B cell (primary cell): ENCODE data around the gene TSPAN9. TPM values are rescaled to one million over a fixed set of nuclear protein-coding genes. Genes with fewer than 3 reads are reported as not detected.

Experiments
- ATAC-seq: fragments of 200-7000 bp; cut with Tn5 transposase; one replicate; pipeline ENCODE4 v1.10.0; 2021; ENCODE audit warnings: low read depth, mild to moderate bottlenecking, moderate number of reproducible peaks, moderate library complexity
- CTCF ChIA-PET: fragments of 350-600 bp; sonication (Branson Sonifier 250); formaldehyde crosslinking; loops from one replicate; lab custom pipeline; 2021; ENCODE audit warnings: antibody characterized with exemption, inconsistent platforms; lab: Charles Lee
- POLR2A ChIA-PET: fragments of 350-600 bp; sonication (Branson Sonifier 250); formaldehyde crosslinking; loops from one replicate; lab custom pipeline; 2021; ENCODE audit warnings: antibody characterized with exemption; lab: Charles Lee
- DNase-seq: peaks from one replicate; pipeline ENCODE4 v3.0.0; 2013
- H2AFZ ChIP-seq: 2 replicates; pipeline ENCODE4 v1.6.1; 2012; ENCODE audit warnings: mild to moderate bottlenecking, low read depth, low read length; ENCODE audit not compliant: insufficient read depth, poor library complexity, severe bottlenecking
- H3K27ac ChIP-seq, 2 donors: 1 replicate in 1 of 2; 2 replicates in 1 of 2; pipeline ENCODE4 v1.5.1; 2012 to 2013; ENCODE audit warnings: low read length in 2 of 2, mild to moderate bottlenecking in 2 of 2, moderate library complexity in 1 of 2
- H3K27me3 ChIP-seq, 4 experiments: fragments of 200-600 bp in 1 of 4; sonication (generic) in 1 of 4; replicated peaks in 1 of 4; 1 replicate in 2 of 4; 2 replicates in 2 of 4; pipeline versions ENCODE4 v1.6.1 to v1.7.0; 2013 to 2016; ENCODE audit warnings: low read length in 3 of 4, mild to moderate bottlenecking in 2 of 4, mixed read lengths in 1 of 4, moderate library complexity in 1 of 4; ENCODE audit not compliant: insufficient read depth in 4 of 4, control insufficient read depth in 3 of 4; ENCODE audit errors: control extremely low read depth in 1 of 4
- H3K36me3 ChIP-seq, 2 experiments: replicated peaks in 1 of 2; 1 replicate in 1 of 2; 2 replicates in 1 of 2; pipeline versions ENCODE4 v1.6.1 to v1.7.1; 2013; ENCODE audit warnings: low read length in 1 of 2; ENCODE audit not compliant: insufficient read depth in 2 of 2, control insufficient read depth in 1 of 2; ENCODE audit errors: control extremely low read depth in 1 of 2, extremely low read depth in 1 of 2
- H3K4me1 ChIP-seq, 2 donors: fragments of 200-600 bp in 1 of 2; sonication (generic) in 1 of 2; 1 replicate in 1 of 2; 2 replicates in 1 of 2; pipeline versions ENCODE4 v1.5.1 to v1.6.1; 2013 to 2017; ENCODE audit warnings: low read length in 2 of 2; ENCODE audit not compliant: control insufficient read depth in 2 of 2, insufficient read depth in 2 of 2
- H3K4me2 ChIP-seq: replicated peaks from 2 replicates; pipeline ENCODE3; 2012; ENCODE audit warnings: mild to moderate bottlenecking, low read depth, low read length; ENCODE audit not compliant: poor library complexity, severe bottlenecking
- H3K4me3 ChIP-seq, 5 experiments: fragments of 200-600 bp in 1 of 5; sonication (generic) in 1 of 5; 1 replicate in 3 of 5; 2 replicates in 2 of 5; pipeline versions ENCODE4 v1.5.1 to v1.7.0; 2011 to 2016; ENCODE audit warnings: low read length in 4 of 5, mild to moderate bottlenecking in 4 of 5, low read depth in 2 of 5, control low read depth in 1 of 5, moderate library complexity in 1 of 5; ENCODE audit not compliant: insufficient read depth in 1 of 5; ENCODE audit errors: control extremely low read depth in 1 of 5, extremely low read depth in 1 of 5
- H3K79me2 ChIP-seq: fragments of 200-600 bp; sonication (generic); one replicate; pipeline ENCODE4 v1.6.0; 2016; ENCODE audit warnings: low read length; ENCODE audit not compliant: control insufficient read depth, insufficient read depth
- H3K9ac ChIP-seq: fragments of 200-600 bp; sonication (generic); 2 replicates; pipeline ENCODE4 v1.6.1; 2017; ENCODE audit warnings: mild to moderate bottlenecking, low read length, moderate library complexity
- H3K9me3 ChIP-seq, 3 donors: one replicate each; pipeline versions ENCODE4 v1.6.1 to v1.7.1; 2013; ENCODE audit warnings: low read length in 2 of 3; ENCODE audit not compliant: control insufficient read depth in 2 of 3, insufficient read depth in 1 of 3; ENCODE audit errors: control extremely low read depth in 1 of 3
- H4K20me1 ChIP-seq: 2 replicates; pipeline ENCODE4 v1.6.0; 2012; ENCODE audit warnings: mild to moderate bottlenecking, low read length; ENCODE audit not compliant: insufficient read depth, control insufficient read depth, poor library complexity, severe bottlenecking
- H3K27ac Mint-ChIP-seq: one replicate; pipeline ENCODE4 v1.8.0; 2021; ENCODE audit warnings: mixed read lengths
- H3K27me3 Mint-ChIP-seq: one replicate; pipeline ENCODE4 v1.8.0; 2021; ENCODE audit warnings: mixed read lengths
- H3K4me1 Mint-ChIP-seq: one replicate; pipeline ENCODE4 v1.8.0; 2021; ENCODE audit warnings: mixed read lengths
- H3K4me3 Mint-ChIP-seq: one replicate; pipeline ENCODE4 v1.8.0; 2021; ENCODE audit warnings: mixed read lengths
- H3K9me3 Mint-ChIP-seq: one replicate; pipeline ENCODE4 v1.8.0; 2022; ENCODE audit warnings: mixed read lengths; ENCODE audit not compliant: insufficient read depth
- EZH2 ChIP-seq: IDR thresholded peaks from 2 replicates; pipeline ENCODE4 v1.6.1; 2012; ENCODE audit warnings: borderline replicate concordance, low read depth, mild to moderate bottlenecking, moderate library complexity, low read length; ENCODE audit not compliant: insufficient read depth, poor library complexity, severe bottlenecking
- WGBS: methylation state at CpG from one replicate; pipeline ENCODE4 v1.1.5; 2013; ENCODE audit warnings: missing lambda C conversion rate; ENCODE audit not compliant: insufficient coverage; 5-methylcytosine and 5-hydroxymethylcytosine counted together
- intact Hi-C: fragments of 100-400 bp; cut with micrococcal nuclease; formaldehyde crosslinking; loops from one replicate; pipeline ENCODE4 v1.10.0; 2022
- polyA plus RNA-seq: library from polyadenylated mRNA; depleted of rRNA; stranded (reverse); fragments of >200 nt; gene quantifications from 2 replicates; pipeline ENCODE4 v1.2.3, GENCODE V29; 2012
- total RNA-seq, 2 donors: library from RNA; stranded (reverse); fragments of 120-200 nt in 1 of 2; gene quantifications; 1 replicate in 1 of 2; 2 replicates in 1 of 2; pipeline versions ENCODE4 v1.2.3 to v1.2.4, GENCODE V29; 2013 to 2022
- TF ChIP-seq, protein P1 (sequence below): fragments of 200-600 bp; IDR thresholded peaks from one replicate; pipeline ENCODE4 v1.8.0; 2022; ENCODE audit warnings: antibody characterized with exemption, mild to moderate bottlenecking

TSPAN9 gene
- total and polyA plus RNA-seq, 2 donors (not counting 1 experiment from before 2014, with no cell fraction given) = 0.15 to 0.37 TPM

DNA sequence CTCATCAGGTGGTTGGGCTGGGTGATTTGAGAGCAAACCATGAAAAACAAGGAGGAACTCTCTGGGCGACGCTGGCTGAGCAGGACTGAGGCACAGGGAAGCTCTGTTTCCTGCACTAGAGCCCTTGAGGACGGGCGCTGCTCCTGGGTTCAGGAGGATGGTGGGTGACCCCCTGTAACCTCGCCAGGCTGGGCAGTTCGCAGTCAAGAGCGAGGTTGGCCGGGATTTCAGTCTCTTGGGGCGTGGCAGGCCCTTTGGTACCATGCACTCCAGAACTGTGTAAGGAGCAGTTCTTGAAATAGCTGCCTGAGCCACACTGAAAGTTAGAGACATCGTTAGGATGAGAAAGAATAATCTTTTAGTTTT, 202.2 kb downstream of the TSPAN9 start:
- H3K36me3 ChIP-seq = no peaks in the 10 kb centered on the region
- H3K4me1 ChIP-seq = peaks cover 0 to 11% of the 10 kb centered on the region in 2 donors
- no peak overlapping the region for H3K4me3 Mint-ChIP-seq
- H3K4me1 Mint-ChIP-seq = peaks cover 6% of the 10 kb centered on the region
- no peak for DNase-seq
- no peak for ATAC-seq
- intact Hi-C loops = no loop called here
- no peak overlapping the region for H3K9ac ChIP-seq
- TF ChIP-seq EZH2 = no peak
- TF ChIP-seq, protein P1, sequence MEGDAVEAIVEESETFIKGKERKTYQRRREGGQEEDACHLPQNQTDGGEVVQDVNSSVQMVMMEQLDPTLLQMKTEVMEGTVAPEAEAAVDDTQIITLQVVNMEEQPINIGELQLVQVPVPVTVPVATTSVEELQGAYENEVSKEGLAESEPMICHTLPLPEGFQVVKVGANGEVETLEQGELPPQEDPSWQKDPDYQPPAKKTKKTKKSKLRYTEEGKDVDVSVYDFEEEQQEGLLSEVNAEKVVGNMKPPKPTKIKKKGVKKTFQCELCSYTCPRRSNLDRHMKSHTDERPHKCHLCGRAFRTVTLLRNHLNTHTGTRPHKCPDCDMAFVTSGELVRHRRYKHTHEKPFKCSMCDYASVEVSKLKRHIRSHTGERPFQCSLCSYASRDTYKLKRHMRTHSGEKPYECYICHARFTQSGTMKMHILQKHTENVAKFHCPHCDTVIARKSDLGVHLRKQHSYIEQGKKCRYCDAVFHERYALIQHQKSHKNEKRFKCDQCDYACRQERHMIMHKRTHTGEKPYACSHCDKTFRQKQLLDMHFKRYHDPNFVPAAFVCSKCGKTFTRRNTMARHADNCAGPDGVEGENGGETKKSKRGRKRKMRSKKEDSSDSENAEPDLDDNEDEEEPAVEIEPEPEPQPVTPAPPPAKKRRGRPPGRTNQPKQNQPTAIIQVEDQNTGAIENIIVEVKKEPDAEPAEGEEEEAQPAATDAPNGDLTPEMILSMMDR = no peak
- H3K4me2 ChIP-seq = no peak overlapping the region
- ChIA-PET POLR2A (no interaction called here), CTCF (interaction anchor here (1.0 kb wide), 1 partner anchor 206 kb away, joined by 3 read pairs; no protein-coding TSS in a partner anchor)
- no peak overlapping the region for H2AFZ ChIP-seq
- 71% methylated on average over 10 of the region's 10 CpGs for WGBS
- H3K9me3 ChIP-seq = peaks cover 0 to 14% (median 0%) of the 10 kb centered on the region in 3 donors
- no peak overlapping the region for H3K27ac ChIP-seq
- no peaks in the 10 kb centered on the region for H3K79me2 ChIP-seq
- H3K9me3 Mint-ChIP-seq = no peaks in the 10 kb centered on the region
- H4K20me1 ChIP-seq = no peaks in the 10 kb centered on the region
- peaks cover 15% of the 10 kb centered on the region for H3K27me3 Mint-ChIP-seq
- peaks cover 0 to 5% (median 0%) of the 10 kb centered on the region in 4 experiments for H3K27me3 ChIP-seq
- no peak overlapping the region for H3K4me3 ChIP-seq
- no peak overlapping the region for H3K27ac Mint-ChIP-seq

DNA sequence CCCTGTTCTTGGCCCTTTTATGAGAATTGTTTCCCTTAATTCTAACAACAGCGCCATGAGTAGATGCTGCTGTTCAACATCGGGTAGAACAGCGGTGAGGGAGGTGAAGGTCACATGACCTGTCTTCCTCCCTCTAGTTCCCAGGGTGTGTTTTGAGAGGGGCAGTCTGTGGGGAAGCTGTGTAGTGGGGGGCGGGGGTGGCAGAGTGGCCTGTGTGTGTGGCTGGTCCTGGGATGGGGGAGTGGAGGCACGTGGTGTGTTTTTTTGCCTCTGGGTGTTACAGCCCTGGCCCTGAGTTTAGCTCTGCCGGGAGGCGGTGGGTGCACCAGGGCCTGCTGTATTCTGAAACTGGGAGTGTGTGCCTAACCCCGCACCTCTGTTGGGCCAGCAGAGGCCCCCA, 202.7 kb downstream of the TSPAN9 start:
- H3K4me1 Mint-ChIP-seq = peaks cover 6% of the 10 kb centered on the region
- Histone ChIP-seq H4K20me1 (no peaks in the 10 kb centered on the region), H3K27me3 (peaks cover 0 to 5% (median 0%) of the 10 kb centered on the region in 4 experiments), H3K36me3 (no peaks in the 10 kb centered on the region), H3K4me3 (no peak overlapping the region), H3K27ac (no peak overlapping the region), H3K79me2 (no peaks in the 10 kb centered on the region), H3K9me3 (peaks cover 0 to 14% (median 0%) of the 10 kb centered on the region in 3 donors), H3K9ac (no peak overlapping the region), H3K4me2 (no peak overlapping the region), H3K4me1 (peaks cover 0 to 11% of the 10 kb centered on the region in 2 donors), H2AFZ (no peak overlapping the region)
- intact Hi-C loops = no loop called here
- ChIA-PET CTCF (interaction anchor here (1.0 kb wide), 1 partner anchor 206 kb away, joined by 3 read pairs; no protein-coding TSS in a partner anchor), POLR2A (no interaction called here)
- H3K27ac Mint-ChIP-seq = no peak overlapping the region
- ATAC-seq = no peak
- no peak for DNase-seq
- no peak overlapping the region for H3K4me3 Mint-ChIP-seq
- WGBS = 75% methylated on average over 5 of the region's 8 CpGs
- H3K9me3 Mint-ChIP-seq = no peaks in the 10 kb centered on the region
- peaks cover 14% of the 10 kb centered on the region for H3K27me3 Mint-ChIP-seq
- no peak for TF ChIP-seq EZH2
- TF ChIP-seq, protein P1 = no peak
